Panc1 (cell line): ENCODE results near the gene SLC2A3.

Source experiments
- POLR2AphosphoS5 ChIP-seq: IDR thresholded peaks from 2 replicates; pipeline ENCODE4 v1.6.1; 2012; ENCODE audit warnings: mild to moderate bottlenecking, low read depth, low read length, moderate library complexity
- TF ChIP-seq, protein P1 (sequence below): fragments of 450-650 bp; IDR thresholded peaks from 2 replicates; pipeline ENCODE4 v1.5.1; 2017; ENCODE audit warnings: mild to moderate bottlenecking
- TF ChIP-seq, protein P2 (sequence below), 2 experiments: IDR thresholded peaks; 2 replicates each; pipeline ENCODE4 v1.6.1; 2011 to 2012; ENCODE audit warnings: low read depth in 2 of 2, control low read depth in 1 of 2, low read length in 1 of 2, mild to moderate bottlenecking in 1 of 2, moderate library complexity in 1 of 2; ENCODE audit not compliant: insufficient read depth in 1 of 2

- TF ChIP-seq, protein P1, sequence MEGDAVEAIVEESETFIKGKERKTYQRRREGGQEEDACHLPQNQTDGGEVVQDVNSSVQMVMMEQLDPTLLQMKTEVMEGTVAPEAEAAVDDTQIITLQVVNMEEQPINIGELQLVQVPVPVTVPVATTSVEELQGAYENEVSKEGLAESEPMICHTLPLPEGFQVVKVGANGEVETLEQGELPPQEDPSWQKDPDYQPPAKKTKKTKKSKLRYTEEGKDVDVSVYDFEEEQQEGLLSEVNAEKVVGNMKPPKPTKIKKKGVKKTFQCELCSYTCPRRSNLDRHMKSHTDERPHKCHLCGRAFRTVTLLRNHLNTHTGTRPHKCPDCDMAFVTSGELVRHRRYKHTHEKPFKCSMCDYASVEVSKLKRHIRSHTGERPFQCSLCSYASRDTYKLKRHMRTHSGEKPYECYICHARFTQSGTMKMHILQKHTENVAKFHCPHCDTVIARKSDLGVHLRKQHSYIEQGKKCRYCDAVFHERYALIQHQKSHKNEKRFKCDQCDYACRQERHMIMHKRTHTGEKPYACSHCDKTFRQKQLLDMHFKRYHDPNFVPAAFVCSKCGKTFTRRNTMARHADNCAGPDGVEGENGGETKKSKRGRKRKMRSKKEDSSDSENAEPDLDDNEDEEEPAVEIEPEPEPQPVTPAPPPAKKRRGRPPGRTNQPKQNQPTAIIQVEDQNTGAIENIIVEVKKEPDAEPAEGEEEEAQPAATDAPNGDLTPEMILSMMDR = no peak
- TF ChIP-seq, protein P2, sequence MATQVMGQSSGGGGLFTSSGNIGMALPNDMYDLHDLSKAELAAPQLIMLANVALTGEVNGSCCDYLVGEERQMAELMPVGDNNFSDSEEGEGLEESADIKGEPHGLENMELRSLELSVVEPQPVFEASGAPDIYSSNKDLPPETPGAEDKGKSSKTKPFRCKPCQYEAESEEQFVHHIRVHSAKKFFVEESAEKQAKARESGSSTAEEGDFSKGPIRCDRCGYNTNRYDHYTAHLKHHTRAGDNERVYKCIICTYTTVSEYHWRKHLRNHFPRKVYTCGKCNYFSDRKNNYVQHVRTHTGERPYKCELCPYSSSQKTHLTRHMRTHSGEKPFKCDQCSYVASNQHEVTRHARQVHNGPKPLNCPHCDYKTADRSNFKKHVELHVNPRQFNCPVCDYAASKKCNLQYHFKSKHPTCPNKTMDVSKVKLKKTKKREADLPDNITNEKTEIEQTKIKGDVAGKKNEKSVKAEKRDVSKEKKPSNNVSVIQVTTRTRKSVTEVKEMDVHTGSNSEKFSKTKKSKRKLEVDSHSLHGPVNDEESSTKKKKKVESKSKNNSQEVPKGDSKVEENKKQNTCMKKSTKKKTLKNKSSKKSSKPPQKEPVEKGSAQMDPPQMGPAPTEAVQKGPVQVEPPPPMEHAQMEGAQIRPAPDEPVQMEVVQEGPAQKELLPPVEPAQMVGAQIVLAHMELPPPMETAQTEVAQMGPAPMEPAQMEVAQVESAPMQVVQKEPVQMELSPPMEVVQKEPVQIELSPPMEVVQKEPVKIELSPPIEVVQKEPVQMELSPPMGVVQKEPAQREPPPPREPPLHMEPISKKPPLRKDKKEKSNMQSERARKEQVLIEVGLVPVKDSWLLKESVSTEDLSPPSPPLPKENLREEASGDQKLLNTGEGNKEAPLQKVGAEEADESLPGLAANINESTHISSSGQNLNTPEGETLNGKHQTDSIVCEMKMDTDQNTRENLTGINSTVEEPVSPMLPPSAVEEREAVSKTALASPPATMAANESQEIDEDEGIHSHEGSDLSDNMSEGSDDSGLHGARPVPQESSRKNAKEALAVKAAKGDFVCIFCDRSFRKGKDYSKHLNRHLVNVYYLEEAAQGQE (IDR thresholded peaks at IDR 0.05; ENCODE audit: insufficient read depth in 1 of 2, low read depth in 2 of 2, low read length in 1 of 2) = no peak
- no peak for TF ChIP-seq POLR2AphosphoS5
These were observed 36.2 kb downstream of the SLC2A3 start for GRCh38 chr12:7899755-7900154.
